IMR-90 (cell line): ENCODE results near the gene AGBL5. TPM values are rescaled to one million over a fixed set of nuclear protein-coding genes. Genes with fewer than 3 reads are reported as not detected.

Experiments
- ATAC-seq: fragments of 200-7000 bp; cut with Tn5 transposase; 2 replicates; pipeline ENCODE4 v1.9.1; 2020; ENCODE audit warnings: low read depth, mild to moderate bottlenecking, moderate library complexity
- BruUV-seq: library from RNA; stranded (reverse); fragments of 400-500 nt; replicated peaks from 2 replicates; lab custom pipeline; 2021; lab: Mats Ljungman, UMichigan
- CTCF ChIA-PET: fragments of 300-600 bp; formaldehyde crosslinking; extraction: SDS; loops from one replicate; lab custom pipeline; 2021; ENCODE audit warnings: antibody characterized with exemption; lab: Yijun Ruan, JAX
- POLR2A ChIA-PET: fragments of 300-600 bp; sonication (Branson Sonifier 250); formaldehyde crosslinking; loops from one replicate; lab custom pipeline; 2022; ENCODE audit warnings: antibody characterized with exemption; ENCODE audit not compliant: unreplicated experiment; lab: Charles Lee
- DNase-seq: peaks from one replicate; pipeline ENCODE4 v3.0.0; 2013
- H2AFZ ChIP-seq: replicated peaks from 2 replicates; pipeline ENCODE3; 2013; ENCODE audit warnings: low read length, mild to moderate bottlenecking; ENCODE audit not compliant: poor library complexity
- H2AK5ac ChIP-seq: 2 replicates; pipeline ENCODE4 v1.6.1; 2013; ENCODE audit warnings: low read depth, low read length, inconsistent platforms
- H2AK9ac ChIP-seq: replicated peaks from 2 replicates; pipeline ENCODE3; 2013; ENCODE audit warnings: mild to moderate bottlenecking, low read depth, low read length, moderate library complexity; ENCODE audit not compliant: poor library complexity
- H2BK120ac ChIP-seq: 2 replicates; pipeline ENCODE4 v1.6.1; 2013; ENCODE audit warnings: low read depth, low read length, inconsistent platforms
- H2BK15ac ChIP-seq: 3 replicates; pipeline ENCODE4 v1.6.1; 2013; ENCODE audit warnings: low read depth, low read length, inconsistent platforms
- H2BK20ac ChIP-seq: 2 replicates; pipeline ENCODE4 v1.6.1; 2013; ENCODE audit warnings: low read depth, mild to moderate bottlenecking, inconsistent platforms, low read length, moderate library complexity
- H2BK5ac ChIP-seq: 2 replicates; pipeline ENCODE4 v1.6.1; 2013; ENCODE audit warnings: mild to moderate bottlenecking, low read depth, low read length, inconsistent platforms; ENCODE audit not compliant: poor library complexity, severe bottlenecking
- H3K14ac ChIP-seq: replicated peaks from 2 replicates; pipeline ENCODE4 v1.6.1; 2013; ENCODE audit warnings: low read depth, low read length, inconsistent platforms
- H3K18ac ChIP-seq: 2 replicates; pipeline ENCODE4 v1.6.1; 2013; ENCODE audit warnings: low read depth, low read length, control low read depth
- H3K23ac ChIP-seq: 2 replicates; pipeline ENCODE4 v1.6.1; 2013; ENCODE audit warnings: low read depth, low read length, inconsistent platforms
- H3K27ac ChIP-seq: 2 replicates; pipeline ENCODE4 v1.5.1; 2013; ENCODE audit warnings: mild to moderate bottlenecking, control low read depth, low read length; ENCODE audit not compliant: insufficient read depth
- H3K27me3 ChIP-seq: 2 replicates; pipeline ENCODE4 v1.6.1; 2013; ENCODE audit warnings: low read length; ENCODE audit not compliant: control insufficient read depth, insufficient read depth
- H3K36me3 ChIP-seq: 2 replicates; pipeline ENCODE4 v1.6.1; 2013; ENCODE audit warnings: low read length, mixed read lengths; ENCODE audit not compliant: control insufficient read depth, insufficient read depth
- H3K4ac ChIP-seq: 2 replicates; pipeline ENCODE4 v1.6.1; 2013; ENCODE audit warnings: low read depth, low read length, inconsistent platforms
- H3K4me1 ChIP-seq: 2 replicates; pipeline ENCODE4 v1.6.1; 2013; ENCODE audit warnings: low read length, mixed read lengths; ENCODE audit not compliant: control insufficient read depth, insufficient read depth
- H3K4me2 ChIP-seq: 2 replicates; pipeline ENCODE4 v1.6.1; 2013; ENCODE audit warnings: low read depth, mild to moderate bottlenecking, control low read depth, low read length, moderate library complexity
- H3K4me3 ChIP-seq: 2 replicates; pipeline ENCODE4 v1.5.1; 2013; ENCODE audit warnings: low read depth, mild to moderate bottlenecking, control low read depth, low read length, moderate library complexity; ENCODE audit not compliant: insufficient read depth
- H3K56ac ChIP-seq: 2 replicates; pipeline ENCODE4 v1.6.1; 2013; ENCODE audit warnings: low read length, inconsistent platforms; ENCODE audit not compliant: insufficient read depth; ENCODE audit errors: extremely low read depth
- H3K79me1 ChIP-seq, 2 experiments: 2 replicates each; pipeline ENCODE4 v1.6.1; 2013; ENCODE audit warnings: low read length in 2 of 2, inconsistent platforms in 1 of 2, low read depth in 1 of 2
- H3K9ac ChIP-seq: 2 replicates; pipeline ENCODE4 v1.6.1; 2013; ENCODE audit warnings: low read depth, low read length, control low read depth
- H3K9me1 ChIP-seq: 2 replicates; pipeline ENCODE4 v1.6.1; 2013; ENCODE audit warnings: low read length, inconsistent platforms; ENCODE audit not compliant: insufficient read depth
- H3K9me3 ChIP-seq: 2 replicates; pipeline ENCODE4 v1.6.1; 2013; ENCODE audit warnings: low read length; ENCODE audit not compliant: control insufficient read depth, insufficient read depth
- H4K20me1 ChIP-seq: 2 replicates; pipeline ENCODE4 v1.6.1; 2013; ENCODE audit warnings: low read length, inconsistent platforms; ENCODE audit not compliant: insufficient read depth
- H4K5ac ChIP-seq: 2 replicates; pipeline ENCODE4 v1.6.1; 2013; ENCODE audit warnings: mild to moderate bottlenecking, low read depth, low read length, control low read depth
- H4K8ac ChIP-seq, 2 experiments: 2 replicates each; pipeline ENCODE4 v1.6.1; 2013; ENCODE audit warnings: low read depth in 2 of 2, low read length in 2 of 2, control low read depth in 1 of 2, inconsistent platforms in 1 of 2
- H4K91ac ChIP-seq: 2 replicates; pipeline ENCODE4 v1.6.1; 2013; ENCODE audit warnings: low read depth, low read length, inconsistent platforms; ENCODE audit not compliant: insufficient read depth
- FOS ChIP-seq: fragments of 150-350 bp; IDR thresholded peaks from 2 replicates; pipeline ENCODE4 v1.6.1; 2016; ENCODE audit warnings: low read depth, low read length
- MAFK ChIP-seq: IDR thresholded peaks from 2 replicates; pipeline ENCODE4 v1.6.1; 2012; ENCODE audit warnings: low read depth, low read length, improper control_type of control experiment
- MAZ ChIP-seq: IDR thresholded peaks from 2 replicates; pipeline ENCODE4 v1.6.1; 2012; ENCODE audit warnings: low read depth, mild to moderate bottlenecking, low read length, improper control_type of control experiment, moderate library complexity, borderline replicate concordance
- MXI1 ChIP-seq: IDR thresholded peaks from 2 replicates; pipeline ENCODE4 v1.6.1; 2012; ENCODE audit warnings: low read depth, mild to moderate bottlenecking, low read length, moderate library complexity, borderline replicate concordance
- RFX5 ChIP-seq: IDR thresholded peaks from 2 replicates; pipeline ENCODE4 v1.8.0; 2012; ENCODE audit warnings: low read depth, mild to moderate bottlenecking, low read length, moderate library complexity
- WGBS, 2 experiments: methylation state at CpG; one replicate each; pipeline versions ENCODE4 v1.1.5 to v1.1.7; 2013; ENCODE audit warnings: missing lambda C conversion rate in 2 of 2; ENCODE audit not compliant: insufficient read length in 1 of 2; ENCODE audit errors: extremely low coverage in 2 of 2; 5-methylcytosine and 5-hydroxymethylcytosine counted together
- dilution Hi-C: fragments of 300-500 bp; cut with HindIII; formaldehyde crosslinking; loops from one replicate; pipeline ENCODE4 v1.14.3; 2018; ENCODE audit warnings: low sequenced_read_pairs; ENCODE audit not compliant: unreplicated experiment
- in situ Hi-C: fragments of 300-500 bp; cut with MboI; formaldehyde crosslinking; loops from 3 replicates; pipeline ENCODE4 v1.14.3; 2019; ENCODE audit warnings: low sequenced_read_pairs, inconsistent platforms, mixed read lengths
- intact Hi-C: fragments of 100-400 bp; cut with micrococcal nuclease; formaldehyde crosslinking; loops from 2 replicates; pipeline ENCODE4 v1.10.0; 2022
- polyA plus RNA-seq, 3 experiments: library from polyadenylated mRNA; depleted of rRNA; stranded (reverse); fragments of >200 nt; gene quantifications; 2 replicates each; pipeline ENCODE4 v1.2.3, GENCODE V29; 2012; ENCODE audit warnings: low replicate concordance in 1 of 3
- total RNA-seq: library from RNA; depleted of rRNA; stranded (reverse); fragments of >200 nt; gene quantifications from 2 replicates; pipeline ENCODE4 v1.2.3, GENCODE V29; 2012

Gene AGBL5
- total and polyA plus RNA-seq, 2 of the 4 experiments (the other 2 are of a cell fraction) = 19.0 to 26.2 TPM

DNA sequence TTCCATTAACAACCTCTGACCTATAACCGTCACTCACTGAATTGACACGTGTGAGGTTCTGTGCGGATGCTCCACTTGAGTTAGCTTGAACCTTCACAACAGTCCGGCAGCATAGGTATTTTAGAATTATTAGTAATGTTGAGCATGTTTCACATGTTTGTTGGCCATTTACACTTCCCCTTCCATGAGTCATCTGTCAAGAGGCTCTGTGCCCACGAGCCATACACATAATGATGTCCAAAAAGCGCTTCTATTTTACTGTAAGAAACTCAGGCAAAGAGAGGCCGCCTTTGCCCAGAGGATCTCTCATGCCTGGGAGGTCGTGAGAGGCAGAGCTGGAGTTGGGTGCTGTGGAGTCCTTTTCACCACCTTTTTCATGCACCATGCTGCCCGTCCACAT lies 47.6 kb upstream of the AGBL5 start:
- Histone ChIP-seq H3K4ac (no peak overlapping the region), H4K8ac (no peak overlapping the region), H2AK5ac (no peak overlapping the region), H3K27me3 (no peaks in the 10 kb centered on the region), H3K18ac (no peak overlapping the region), H3K4me1 (peaks cover 4% of the 10 kb centered on the region; the same call in 1 of the 2 replicates), H4K20me1 (no peaks in the 10 kb centered on the region), H2BK5ac (no peak overlapping the region), H2BK15ac (no peak overlapping the region), H3K9me1 (peaks cover 15% of the 10 kb centered on the region), H3K4me2 (no peak overlapping the region), H3K56ac (no peak overlapping the region), H3K79me1 (peaks cover 0 to 4% of the 10 kb centered on the region in 2 experiments; a peak in 1 of 4 replicates), H4K5ac (no peak overlapping the region), H2BK120ac (no peak overlapping the region), H2AK9ac (no peak overlapping the region), H3K36me3 (no peaks in the 10 kb centered on the region), H2BK20ac (no peak overlapping the region), H2AFZ (no peak overlapping the region), H3K27ac (no peak overlapping the region), H4K91ac (no peak overlapping the region), H3K23ac (no peak overlapping the region), H3K14ac (no peak overlapping the region), H3K9ac (no peak overlapping the region), H3K9me3 (no peaks in the 10 kb centered on the region), H3K4me3 (no peak overlapping the region)
- ChIA-PET POLR2A (no interaction called here), CTCF (interaction anchor here (0.7 to 1.8 kb wide), 2 partner anchors 42 to 1029 kb away, joined by 3 to 5 read pairs; no protein-coding TSS in a partner anchor)
- no TSS peak for BruUV-seq
- intact Hi-C loops (no loop called here), in situ Hi-C loops (no loop called here), dilution Hi-C loops (no loop called here)
- ATAC-seq (peak; percentile 49), DNase-seq (peak; percentile 70)
- peak; percentile 80 for TF ChIP-seq MXI1
- no peak for TF ChIP-seq MAZ
- TF ChIP-seq FOS = peak; percentile 41
- no peak for TF ChIP-seq RFX5
- no peak for TF ChIP-seq MAFK
- WGBS, 2 experiments = no CpG with 5 or more reads among the region's 9 CpGs
